ENCODE data around the gene RHD.

Gene RHD

GRCh38 chr1:25349606-25350005, 77.3 kb downstream of the RHD start:
- TF ChIP-seq TCF4 (CRISPR knock-in tag; IDR thresholded peaks at IDR 0.05; ENCODE audit: borderline replicate concordance) (no peak), ZNF70 (CRISPR knock-in tag; IDR thresholded peaks at IDR 0.05) (no peak), GLIS3 (CRISPR knock-in tag; IDR thresholded peaks at IDR 0.05) (no peak), ZFP3 (CRISPR knock-in tag; IDR thresholded peaks at IDR 0.05) (no peak)
- TF ChIP-seq, protein P1, sequence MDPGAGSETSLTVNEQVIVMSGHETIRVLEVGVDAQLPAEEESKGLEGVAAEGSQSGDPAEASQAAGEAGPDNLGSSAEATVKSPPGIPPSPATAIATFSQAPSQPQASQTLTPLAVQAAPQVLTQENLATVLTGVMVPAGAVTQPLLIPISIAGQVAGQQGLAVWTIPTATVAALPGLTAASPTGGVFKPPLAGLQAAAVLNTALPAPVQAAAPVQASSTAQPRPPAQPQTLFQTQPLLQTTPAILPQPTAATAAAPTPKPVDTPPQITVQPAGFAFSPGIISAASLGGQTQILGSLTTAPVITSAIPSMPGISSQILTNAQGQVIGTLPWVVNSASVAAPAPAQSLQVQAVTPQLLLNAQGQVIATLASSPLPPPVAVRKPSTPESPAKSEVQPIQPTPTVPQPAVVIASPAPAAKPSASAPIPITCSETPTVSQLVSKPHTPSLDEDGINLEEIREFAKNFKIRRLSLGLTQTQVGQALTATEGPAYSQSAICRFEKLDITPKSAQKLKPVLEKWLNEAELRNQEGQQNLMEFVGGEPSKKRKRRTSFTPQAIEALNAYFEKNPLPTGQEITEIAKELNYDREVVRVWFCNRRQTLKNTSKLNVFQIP (CRISPR knock-in tag; IDR thresholded peaks at IDR 0.05; ENCODE audit: borderline replicate concordance, low read depth): no peak
- ATAC-seq: no peak

DNA sequence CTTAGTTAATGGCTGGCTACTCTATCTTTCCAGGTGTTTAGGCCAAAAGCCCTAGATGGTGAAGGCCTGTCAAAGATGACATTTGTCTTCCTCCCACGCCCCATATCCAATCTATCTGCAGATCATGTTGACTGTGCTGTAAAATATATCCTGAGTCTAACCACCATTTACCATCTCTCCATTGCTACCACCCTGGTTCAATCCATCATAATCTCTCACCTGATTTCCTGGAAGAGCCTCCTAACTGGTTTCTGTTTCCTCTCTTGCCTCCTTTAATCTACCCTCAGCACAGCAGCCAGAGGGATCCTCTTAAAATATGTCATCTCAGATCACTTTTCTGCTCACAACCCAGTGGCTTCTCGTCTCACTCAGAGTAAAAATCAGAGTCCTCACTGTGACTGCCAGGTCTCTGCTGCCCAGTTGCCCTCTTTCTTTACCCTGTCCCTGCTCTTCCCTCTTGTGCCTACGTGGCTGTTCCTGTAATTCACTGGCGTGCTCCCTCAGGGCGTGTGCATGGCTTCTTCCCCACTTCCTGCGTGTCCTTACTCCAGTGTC, 83.6 kb downstream of the RHD start:
- ATAC-seq: peak; percentile 36
- TF ChIP-seq ZFP30 (CRISPR knock-in tag; IDR thresholded peaks at IDR 0.05) (no peak), BACH2 (CRISPR knock-in tag; IDR thresholded peaks at IDR 0.05; ENCODE audit: borderline replicate concordance) (no peak), ZNF565 (CRISPR knock-in tag; conservative IDR thresholded peaks at IDR 0.05; ENCODE audit: low read depth) (no peak), ESRRG (CRISPR knock-in tag; IDR thresholded peaks at IDR 0.05) (no peak), TCF4 (CRISPR knock-in tag; IDR thresholded peaks at IDR 0.05; ENCODE audit: borderline replicate concordance) (no peak), SNAI2 (CRISPR knock-in tag; IDR thresholded peaks at IDR 0.05) (no peak), RARB (CRISPR knock-in tag; IDR thresholded peaks at IDR 0.05) (no peak), TOX (CRISPR knock-in tag; IDR thresholded peaks at IDR 0.05; ENCODE audit: borderline replicate concordance) (no peak), ZC3H10 (CRISPR knock-in tag; IDR thresholded peaks at IDR 0.05) (no peak), PATZ1 (CRISPR knock-in tag; IDR thresholded peaks at IDR 0.05; ENCODE audit: borderline replicate concordance) (no peak), PPARA (CRISPR knock-in tag; IDR thresholded peaks at IDR 0.05; ENCODE audit: borderline replicate concordance) (no peak), ZNF70 (CRISPR knock-in tag; IDR thresholded peaks at IDR 0.05) (no peak), ZNF8 (CRISPR knock-in tag; IDR thresholded peaks at IDR 0.05) (no peak), ARNTL (CRISPR knock-in tag; IDR thresholded peaks at IDR 0.05; ENCODE audit: borderline replicate concordance, low read depth) (no peak), CSDC2 (CRISPR knock-in tag; IDR thresholded peaks at IDR 0.05) (no peak)
- TF ChIP-seq, protein P1 (CRISPR knock-in tag; IDR thresholded peaks at IDR 0.05; ENCODE audit: borderline replicate concordance, low read depth): no peak
- TF ChIP-seq, protein P2, sequence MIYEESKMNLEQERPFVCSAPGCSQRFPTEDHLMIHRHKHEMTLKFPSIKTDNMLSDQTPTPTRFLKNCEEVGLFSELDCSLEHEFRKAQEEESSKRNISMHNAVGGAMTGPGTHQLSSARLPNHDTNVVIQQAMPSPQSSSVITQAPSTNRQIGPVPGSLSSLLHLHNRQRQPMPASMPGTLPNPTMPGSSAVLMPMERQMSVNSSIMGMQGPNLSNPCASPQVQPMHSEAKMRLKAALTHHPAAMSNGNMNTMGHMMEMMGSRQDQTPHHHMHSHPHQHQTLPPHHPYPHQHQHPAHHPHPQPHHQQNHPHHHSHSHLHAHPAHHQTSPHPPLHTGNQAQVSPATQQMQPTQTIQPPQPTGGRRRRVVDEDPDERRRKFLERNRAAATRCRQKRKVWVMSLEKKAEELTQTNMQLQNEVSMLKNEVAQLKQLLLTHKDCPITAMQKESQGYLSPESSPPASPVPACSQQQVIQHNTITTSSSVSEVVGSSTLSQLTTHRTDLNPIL (CRISPR knock-in tag; IDR thresholded peaks at IDR 0.05; ENCODE audit: low read depth): no peak

DNA sequence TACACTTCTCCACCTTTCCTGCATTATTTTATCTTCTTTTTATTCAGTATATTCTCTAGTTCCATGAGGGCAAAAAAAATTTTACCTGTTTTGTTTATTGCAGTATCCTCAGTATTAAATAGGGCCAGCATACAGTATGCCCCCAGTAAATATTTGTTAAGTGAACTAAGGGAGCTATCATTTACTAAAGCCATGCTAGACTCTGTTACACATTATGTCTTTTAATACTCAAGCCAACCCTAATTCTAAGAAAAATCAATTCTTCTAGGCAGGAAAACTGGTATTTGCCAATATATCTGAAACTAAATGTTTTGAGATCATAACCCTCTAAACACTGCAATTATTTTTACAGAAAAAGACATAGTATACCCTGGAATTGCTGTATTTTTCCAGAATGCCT, 84.1 kb downstream of the RHD start:
- peak; percentile 39 for ATAC-seq
- TF ChIP-seq ESRRG (CRISPR knock-in tag; IDR thresholded peaks at IDR 0.05) (no peak), ZFP30 (CRISPR knock-in tag; IDR thresholded peaks at IDR 0.05) (no peak), ARNTL (CRISPR knock-in tag; IDR thresholded peaks at IDR 0.05; ENCODE audit: borderline replicate concordance, low read depth) (no peak), ISL1 (CRISPR knock-in tag; IDR thresholded peaks at IDR 0.05) (no peak), PATZ1 (CRISPR knock-in tag; IDR thresholded peaks at IDR 0.05; ENCODE audit: borderline replicate concordance) (no peak), PPARA (CRISPR knock-in tag; IDR thresholded peaks at IDR 0.05; ENCODE audit: borderline replicate concordance) (no peak), ZNF70 (CRISPR knock-in tag; IDR thresholded peaks at IDR 0.05) (no peak), CSRNP3 (CRISPR knock-in tag; IDR thresholded peaks at IDR 0.05) (no peak), CSDC2 (CRISPR knock-in tag; IDR thresholded peaks at IDR 0.05) (no peak), ZC3H10 (CRISPR knock-in tag; IDR thresholded peaks at IDR 0.05) (no peak), RARB (CRISPR knock-in tag; IDR thresholded peaks at IDR 0.05) (no peak), ZFP3 (CRISPR knock-in tag; IDR thresholded peaks at IDR 0.05) (no peak), TOX (CRISPR knock-in tag; IDR thresholded peaks at IDR 0.05; ENCODE audit: borderline replicate concordance) (no peak), OSR1 (CRISPR knock-in tag; IDR thresholded peaks at IDR 0.05) (no peak), TCF4 (CRISPR knock-in tag; IDR thresholded peaks at IDR 0.05; ENCODE audit: borderline replicate concordance) (no peak), ZNF8 (CRISPR knock-in tag; IDR thresholded peaks at IDR 0.05) (no peak)
- TF ChIP-seq, protein P2 (CRISPR knock-in tag; IDR thresholded peaks at IDR 0.05; ENCODE audit: low read depth): no peak
